ENCODE data around the gene PTGES3.

Gene PTGES3

GRCh38 chr12:56629459-56630179 is 58.5 kb downstream of the PTGES3 start:
- DNase-seq (ENCODE audit: low read depth) = no peak

GRCh38 chr12:56628671-56629458 is 59.2 kb downstream of the PTGES3 start:
- peak; percentile 89 for DNase-seq (ENCODE audit: low read depth)

- no peak for DNase-seq (ENCODE audit: low read depth)
Measured at GRCh38 chr12:56626701-56627100, 61.4 kb downstream of the PTGES3 start.

- DNase-seq (ENCODE audit: low read depth) = no peak
Measured at GRCh38 chr12:56622535-56622934, 65.5 kb downstream of the PTGES3 start.

GRCh38 chr12:56616925-56617324 is 71.2 kb downstream of the PTGES3 start:
- DNase-seq (ENCODE audit: low read depth) = no peak

GRCh38 chr12:56616244-56616643 is 71.8 kb downstream of the PTGES3 start:
- DNase-seq (ENCODE audit: low read depth) = no peak

GRCh38 chr12:56614627-56615026 is 73.5 kb downstream of the PTGES3 start:
- no peak for DNase-seq (ENCODE audit: low read depth)
